Lower leg skin (tissue), 3 donors: ENCODE results near the gene TVP23B.
"Not testable (repeated sequence)": the region's sequence is repeated elsewhere in the genome, so short reads cannot be mapped to it uniquely, and the experiment has no call there.

Source experiments
- CTCF ChIP-seq, 3 donors: fragments of 450-650 bp; IDR thresholded peaks; one replicate each; pipeline ENCODE4 v1.5.1; 2016; ENCODE audit warnings: antibody characterized with exemption in 3 of 3, mild to moderate bottlenecking in 3 of 3, moderate library complexity in 2 of 3
- POLR2A ChIP-seq, 2 donors: fragments of 450-650 bp; IDR thresholded peaks; one replicate each; pipeline ENCODE4 v1.6.1; 2016 to 2017; ENCODE audit warnings: antibody characterized with exemption in 2 of 2, mild to moderate bottlenecking in 1 of 2, moderate library complexity in 1 of 2

GRCh38 chr17:18753829-18754409 is 27.1 kb upstream of the TVP23B start:
- TF ChIP-seq CTCF, POLR2A (IDR thresholded peaks at IDR 0.05): not testable (repeated sequence)
